Esophagus muscularis mucosa (tissue), 4 donors: ENCODE results near the gene SELP. TPM values are rescaled to one million over a fixed set of nuclear protein-coding genes. Genes with fewer than 3 reads are reported as not detected.

Source experiments
- DNase-seq: peaks from one replicate; pipeline ENCODE4 v3.0.0-alpha.2; 2017; ENCODE audit errors: extremely low spot score
- H3K27ac ChIP-seq, 4 donors: fragments of 200-600 bp; sonication (generic); replicated peaks in 1 of 4; 1 replicate in 3 of 4; 2 replicates in 1 of 4; pipeline ENCODE4 v1.5.1; 2016 to 2019; ENCODE audit warnings: mild to moderate bottlenecking in 1 of 4
- H3K27me3 ChIP-seq, 4 donors: fragments of 200-600 bp; sonication (generic); one replicate each; pipeline versions ENCODE4 v1.5.1 to v1.6.0; 2016 to 2019
- H3K36me3 ChIP-seq, 4 donors: fragments of 200-600 bp; sonication (generic); one replicate each; pipeline ENCODE4 v1.5.1; 2016 to 2019
- H3K4me1 ChIP-seq, 4 donors: fragments of 200-600 bp; sonication (generic); one replicate each; pipeline ENCODE4 v1.5.1; 2016 to 2019
- H3K4me3 ChIP-seq, 4 donors: fragments of 200-600 bp; sonication (generic); 1 replicate in 2 of 4; 2 replicates in 2 of 4; pipeline ENCODE4 v1.5.1; 2016 to 2019; ENCODE audit warnings: mild to moderate bottlenecking in 4 of 4, moderate library complexity in 1 of 4
- H3K9me3 ChIP-seq, 4 donors: fragments of 200-600 bp; sonication (generic); 1 replicate in 3 of 4; 2 replicates in 1 of 4; pipeline ENCODE4 v1.5.1; 2016 to 2019
- CTCF ChIP-seq, 3 experiments: fragments of 200-600 bp in 2 of 3; fragments of 450-650 bp in 1 of 3; sonication (generic) in 2 of 3; IDR thresholded peaks; one replicate each; pipeline ENCODE4 v1.5.1; 2017 to 2019; ENCODE audit warnings: antibody characterized with exemption in 3 of 3, mild to moderate bottlenecking in 2 of 3, moderate library complexity in 1 of 3
- EP300 ChIP-seq: sonication (generic); formaldehyde crosslinking; IDR thresholded peaks from one replicate; pipeline ENCODE4 v1.6.1; 2017; ENCODE audit warnings: antibody characterized with exemption
- POLR2A ChIP-seq: fragments of 450-650 bp; IDR thresholded peaks from one replicate; pipeline ENCODE4 v1.6.1; 2017; ENCODE audit warnings: antibody characterized with exemption, moderate library complexity, mild to moderate bottlenecking, low read depth
- POLR2AphosphoS5 ChIP-seq, 2 donors: sonication (generic); formaldehyde crosslinking; IDR thresholded peaks; one replicate each; pipeline ENCODE4 v1.6.1; 2017; ENCODE audit warnings: antibody characterized with exemption in 2 of 2
- WGBS: methylation state at CpG from one replicate; pipeline ENCODE4 v1.1.5; 2018; 5-methylcytosine and 5-hydroxymethylcytosine counted together
- intact Hi-C: fragments of 100-400 bp; cut with DNase I; formaldehyde crosslinking; loops from one replicate; pipeline ENCODE4 v1.15.1; 2023
- total RNA-seq, 4 donors: library from RNA; depleted of rRNA; stranded (reverse); fragments of >200 nt; gene quantifications; one replicate each; pipeline versions ENCODE4 v1.1.0 to v1.2.1, GENCODE V29; 2016

SELP gene
- total RNA-seq, 4 donors from 2014 or later, result 2.9 to 28.0 (median 7.5) TPM

DNA sequence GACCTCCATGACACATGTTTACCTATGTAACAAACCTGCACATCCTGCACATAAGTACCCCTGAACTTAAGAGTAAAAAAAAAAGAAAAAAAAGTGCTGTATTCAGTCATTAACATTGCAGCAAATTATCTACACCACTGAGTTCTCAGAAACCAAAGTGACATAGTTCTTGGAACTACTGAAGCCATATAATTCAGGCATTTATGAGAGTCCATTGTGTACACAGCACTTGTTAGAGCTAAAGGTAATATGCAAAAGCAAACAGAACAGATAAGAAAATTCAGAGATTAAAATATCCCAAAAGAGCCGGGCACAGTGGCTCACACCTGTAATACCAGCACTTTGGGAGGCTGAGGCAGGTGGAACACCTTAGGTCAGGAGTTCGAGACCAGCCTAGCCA lies 81.6 kb downstream of the SELP start:
- Histone ChIP-seq H3K36me3 (no peaks in the 10 kb centered on the region), H3K27ac (no peak overlapping the region), H3K9me3 (no peaks in the 10 kb centered on the region), H3K4me1 (no peaks in the 10 kb centered on the region), H3K27me3 (peaks cover 0 to 3% (median 0%) of the 10 kb centered on the region in 4 donors), H3K4me3 (no peak overlapping the region)
- no peak for DNase-seq
- 74% methylated on average over 2 of the region's 2 CpGs for WGBS
- intact Hi-C loops, result no loop called here
- TF ChIP-seq CTCF (IDR thresholded peaks at IDR 0.05) (no peak), POLR2A (no peak), POLR2AphosphoS5 (IDR thresholded peaks at IDR 0.05) (no peak), EP300 (no peak)

DNA sequence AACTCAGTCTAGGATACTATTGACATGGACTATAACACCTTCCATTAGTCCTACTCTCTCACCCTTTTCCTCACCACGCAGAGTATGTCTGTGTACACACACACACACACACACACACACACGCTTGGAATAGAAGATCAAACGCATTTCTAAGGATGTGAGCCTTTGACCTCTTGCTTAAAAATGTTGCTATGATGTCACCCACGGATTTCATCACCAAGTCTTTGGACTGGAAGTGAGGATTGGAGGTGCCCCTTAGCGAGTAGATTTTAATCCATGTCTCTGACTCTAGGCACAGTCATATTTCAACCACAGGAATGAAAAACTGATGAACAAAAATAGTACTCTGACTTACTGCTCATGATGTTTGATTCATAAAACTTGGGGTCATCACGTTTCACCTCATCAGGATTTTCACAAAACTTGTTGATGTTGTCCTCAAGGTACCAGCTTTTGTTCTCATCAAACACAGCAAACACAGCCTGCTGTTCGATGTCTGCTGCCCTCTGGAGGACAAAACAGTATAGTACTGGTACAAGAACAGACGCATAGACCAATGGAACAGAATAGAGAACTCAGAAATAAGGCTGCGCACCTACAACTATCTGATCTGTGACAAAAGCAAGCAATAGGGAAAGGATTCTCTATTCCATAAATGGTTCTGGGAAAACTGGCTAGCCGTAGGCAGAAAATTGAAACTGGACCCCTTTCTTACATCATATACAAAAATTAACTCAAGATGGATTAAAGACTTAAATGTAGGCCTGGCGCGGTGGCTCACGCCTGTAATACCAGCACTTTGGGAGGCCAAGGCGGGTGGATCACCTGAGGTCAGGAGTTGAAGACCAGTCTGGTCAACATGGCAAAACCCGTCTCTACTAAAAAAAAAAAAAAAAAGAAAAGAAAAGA lies 83.6 kb downstream of the SELP start:
- Histone ChIP-seq H3K4me1 (no peaks in the 10 kb centered on the region), H3K9me3 (no peaks in the 10 kb centered on the region), H3K27ac (no peak overlapping the region), H3K27me3 (peaks cover 0 to 2% (median 0%) of the 10 kb centered on the region in 4 donors), H3K36me3 (peaks cover 0 to 5% (median 0%) of the 10 kb centered on the region in 4 donors), H3K4me3 (no peak overlapping the region)
- intact Hi-C loops, result loop anchor here (2.0 kb wide), 1 partner anchor 78 kb away; no protein-coding TSS in a partner anchor
- no peak for DNase-seq
- WGBS, result 59% methylated on average over 15 of the region's 15 CpGs
- TF ChIP-seq POLR2A (no peak), CTCF (IDR thresholded peaks at IDR 0.05) (peak; percentile 83 to 88 (median 85)), POLR2AphosphoS5 (IDR thresholded peaks at IDR 0.05) (no peak), EP300 (no peak)

DNA sequence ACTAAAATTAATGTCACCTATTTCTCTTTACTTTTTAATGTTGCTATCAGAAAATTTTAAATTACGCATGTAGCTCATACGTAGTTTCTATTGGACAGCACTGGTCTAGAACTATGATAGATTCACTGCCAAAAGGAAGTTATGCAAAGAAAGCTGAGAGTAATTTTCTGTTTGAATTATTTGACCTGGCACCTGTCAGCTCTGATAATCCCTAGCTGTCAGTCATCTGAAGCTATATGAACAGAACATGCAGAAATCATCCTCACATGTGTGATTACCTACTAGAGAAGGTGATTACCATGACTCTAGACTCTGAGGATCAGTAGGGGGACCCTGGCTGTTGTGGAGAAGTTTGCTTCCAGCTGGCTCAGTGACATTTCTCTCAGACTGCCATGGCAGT lies 84.5 kb downstream of the SELP start:
- Histone ChIP-seq H3K4me3 (no peak overlapping the region), H3K27ac (no peak overlapping the region), H3K4me1 (no peaks in the 10 kb centered on the region), H3K36me3 (peaks cover 0 to 5% (median 0%) of the 10 kb centered on the region in 4 donors), H3K9me3 (no peaks in the 10 kb centered on the region), H3K27me3 (no peaks in the 10 kb centered on the region)
- no peak for DNase-seq
- WGBS, result 82% methylated on average over 2 of the region's 2 CpGs
- intact Hi-C loops, result no loop called here
- TF ChIP-seq EP300, result no peak
- TF ChIP-seq CTCF (IDR thresholded peaks at IDR 0.05), result no peak
- TF ChIP-seq POLR2AphosphoS5 (IDR thresholded peaks at IDR 0.05), result no peak
- no peak for TF ChIP-seq POLR2A

GRCh38 chr1:169538998-169539871 lies 90.7 kb downstream of the SELP start:
- no peak for DNase-seq
- Histone ChIP-seq H3K27me3 (no peaks in the 10 kb centered on the region), H3K27ac (no peak overlapping the region), H3K4me3 (no peak overlapping the region), H3K36me3 (peaks cover 0 to 5% (median 0%) of the 10 kb centered on the region in 4 donors), H3K9me3 (no peaks in the 10 kb centered on the region), H3K4me1 (no peaks in the 10 kb centered on the region)
- intact Hi-C loops, result no loop called here
- no peak for TF ChIP-seq EP300
- no peak for TF ChIP-seq POLR2AphosphoS5 (IDR thresholded peaks at IDR 0.05)
- no peak for TF ChIP-seq POLR2A
- TF ChIP-seq CTCF (IDR thresholded peaks at IDR 0.05), result no peak
- WGBS, result 78% methylated on average over 3 of the region's 3 CpGs

Other genes with a start within 250 kb of the SELP start
- gene CCDC181, start 202.7 kb downstream of the SELP start, total RNA-seq, result 1 to 10 TPM in 1 of 4 donors, under 1 TPM in 3; 0.80 to 2.3 (median 0.91) TPM
- gene SLC19A2, start 144.2 kb downstream of the SELP start, total RNA-seq, result 10 to 100 TPM; 19.0 to 38.8 (median 20.6) TPM
- gene F5, start 43.6 kb downstream of the SELP start, total RNA-seq, result 1 to 10 TPM in 1 of 4 donors, under 1 TPM in 2, not detected in 1; 0.13 to 1.2 (median 0.34) TPM
- gene SELL, start 81.5 kb upstream of the SELP start, total RNA-seq, result 10 to 100 TPM in 1 of 4 donors, 1 to 10 TPM in 1, under 1 TPM in 2; 0.42 to 11.9 (median 0.86) TPM
- gene SELE, start 104.0 kb upstream of the SELP start, total RNA-seq, result 10 to 100 TPM in 1 of 4 donors, 1 to 10 TPM in 2, under 1 TPM in 1; 0.06 to 15.7 (median 1.5) TPM
- 1 to 10 TPM; 5.6 to 6.8 (median 6.2) TPM for gene METTL18, start 164.8 kb upstream of the SELP start, total RNA-seq